ENCODE measurements around the gene ENOX1.

ENOX1 gene

GRCh38 chr13:43464578-43465264 lies 322.1 kb downstream of the ENOX1 start:
- no peak for DNase-seq (ENCODE audit: low read depth)
- TF ChIP-seq CTCF (IDR thresholded peaks at IDR 0.05; ENCODE audit: control insufficient read depth, insufficient read depth, low read depth, low read length, missing control alignments): no peak
- no peak overlapping the region for H3K4me3 ChIP-seq (ENCODE audit: control insufficient read depth, low read depth, low read length)

DNA sequence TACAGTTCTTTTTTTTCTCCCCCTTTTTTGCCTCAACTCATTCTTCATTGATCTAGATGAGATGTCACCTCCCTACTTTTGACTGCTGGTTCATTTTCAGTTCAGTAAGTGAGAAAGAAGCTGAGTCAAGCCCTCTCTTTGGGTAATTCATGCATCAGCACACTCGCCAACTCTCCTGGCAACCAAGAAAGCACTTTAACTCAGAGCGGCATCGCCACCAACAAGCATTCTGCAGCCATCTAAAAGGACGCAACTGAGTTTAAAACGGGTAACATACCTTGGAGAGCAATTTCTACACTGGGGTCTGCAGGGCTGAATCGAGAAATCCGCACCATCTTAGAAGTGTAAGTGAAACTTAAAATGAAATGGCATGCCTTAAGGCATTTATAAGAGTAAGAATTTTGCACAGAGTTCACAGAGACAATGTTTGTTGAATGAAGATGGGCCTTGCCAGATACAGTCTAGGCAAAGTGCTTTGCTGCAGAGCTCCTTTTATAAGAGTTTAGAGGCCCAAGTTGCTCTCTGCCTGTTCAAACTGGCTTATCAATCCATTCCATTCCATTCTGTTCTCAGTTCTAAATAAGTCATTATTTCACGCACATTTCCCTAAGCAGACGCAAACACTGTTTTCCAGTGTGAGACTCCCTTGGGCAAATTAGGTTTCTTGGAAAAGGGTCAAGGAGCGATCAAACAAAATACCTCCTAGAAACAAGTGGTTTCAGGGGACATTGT lies 338.0 kb downstream of the ENOX1 start:
- no peak for TF ChIP-seq CTCF (IDR thresholded peaks at IDR 0.05; ENCODE audit: control insufficient read depth, insufficient read depth, low read depth, low read length, missing control alignments)
- no peak for DNase-seq (ENCODE audit: low read depth)
- no peak overlapping the region for H3K4me3 ChIP-seq (ENCODE audit: control insufficient read depth, low read depth, low read length)

DNA sequence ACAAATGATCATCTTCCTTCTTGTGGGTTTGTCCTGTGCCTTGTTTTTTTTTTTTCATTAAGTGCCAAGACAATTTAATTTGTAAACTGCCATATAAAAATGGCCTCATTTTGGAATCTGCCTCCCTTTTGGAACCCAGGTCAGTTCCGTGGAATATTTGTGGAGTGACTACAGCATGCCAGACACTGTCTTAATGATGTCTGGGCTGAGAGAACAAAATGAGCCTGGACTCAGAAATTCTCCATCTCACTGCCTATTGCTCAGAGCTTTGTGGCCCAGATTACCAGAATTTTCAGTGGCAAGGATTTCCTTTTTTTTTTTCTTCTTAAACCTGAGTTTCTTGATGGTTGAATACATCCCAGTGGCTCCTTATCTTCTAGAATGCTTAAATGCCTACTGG lies 340.6 kb downstream of the ENOX1 start:
- TF ChIP-seq CTCF (IDR thresholded peaks at IDR 0.05; ENCODE audit: control insufficient read depth, insufficient read depth, low read depth, low read length, missing control alignments): no peak
- no peak for DNase-seq (ENCODE audit: low read depth)
- H3K4me3 ChIP-seq (ENCODE audit: control insufficient read depth, low read depth, low read length): no peak overlapping the region

GRCh38 chr13:43445668-43446067 lies 341.1 kb downstream of the ENOX1 start:
- H3K4me3 ChIP-seq (ENCODE audit: control insufficient read depth, low read depth, low read length): no peak overlapping the region
- DNase-seq (ENCODE audit: low read depth): no peak
- TF ChIP-seq CTCF (IDR thresholded peaks at IDR 0.05; ENCODE audit: control insufficient read depth, insufficient read depth, low read depth, low read length, missing control alignments): no peak

DNA sequence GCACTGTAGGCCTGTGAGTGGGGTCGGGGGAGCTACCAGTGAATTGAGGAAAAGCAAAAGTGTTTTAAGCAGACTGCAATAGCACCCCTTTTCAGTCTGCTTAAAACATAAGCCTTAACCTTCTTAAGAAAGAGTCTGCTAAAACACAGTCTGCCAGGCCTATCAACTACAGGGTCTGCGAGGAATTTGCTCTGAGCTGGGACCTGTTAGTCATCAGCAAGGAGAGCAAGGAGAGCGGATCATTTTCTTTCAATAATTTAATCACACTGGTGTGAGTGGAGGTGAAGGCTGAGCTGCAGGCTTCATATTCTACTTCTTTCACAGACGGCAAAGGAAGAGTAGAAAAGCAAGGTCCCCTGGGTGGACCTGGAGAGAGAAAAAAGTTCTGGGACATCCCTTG lies 342.7 kb downstream of the ENOX1 start:
- TF ChIP-seq CTCF (IDR thresholded peaks at IDR 0.05; ENCODE audit: control insufficient read depth, insufficient read depth, low read depth, low read length, missing control alignments): no peak
- H3K4me3 ChIP-seq (ENCODE audit: control insufficient read depth, low read depth, low read length): no peak overlapping the region

GRCh38 chr13:43441899-43442499 lies 344.8 kb downstream of the ENOX1 start:
- TF ChIP-seq CTCF (IDR thresholded peaks at IDR 0.05; ENCODE audit: control insufficient read depth, insufficient read depth, low read depth, low read length, missing control alignments): no peak
- no peak for DNase-seq (ENCODE audit: low read depth)
- H3K4me3 ChIP-seq (ENCODE audit: control insufficient read depth, low read depth, low read length): no peak overlapping the region

More for the DNA sequence above, 342.7 kb downstream of the ENOX1 start:
- DNase-seq (ENCODE audit: low read depth): no peak

Data from AG09309 (cell line).